Activated CD4-positive, CD25-positive, alpha-beta regulatory T cell treated with anti-CD3 and anti-CD28 coated beads, Interleukin-2, amount 50 U/mL, for 72 hours (primary cell): ENCODE measurements around the gene NLGN1.
A peak's percentile ranks its signal among the peaks of the same experiment; 100 is the strongest.
"Not testable (repeated sequence)": the region's sequence is repeated elsewhere in the genome, so short reads cannot be mapped to it uniquely, and the experiment has no call there.

Experiments
- DNase-seq: peaks from one replicate; pipeline ENCODE4 v3.0.0; 2021

NLGN1 gene

GRCh38 chr3:173397161-173398110 is at the start of gene NLGN1:
TSS of gene NLGN1 (plus strand) at chr3:173397744.
- DNase-seq: no peak

DNA sequence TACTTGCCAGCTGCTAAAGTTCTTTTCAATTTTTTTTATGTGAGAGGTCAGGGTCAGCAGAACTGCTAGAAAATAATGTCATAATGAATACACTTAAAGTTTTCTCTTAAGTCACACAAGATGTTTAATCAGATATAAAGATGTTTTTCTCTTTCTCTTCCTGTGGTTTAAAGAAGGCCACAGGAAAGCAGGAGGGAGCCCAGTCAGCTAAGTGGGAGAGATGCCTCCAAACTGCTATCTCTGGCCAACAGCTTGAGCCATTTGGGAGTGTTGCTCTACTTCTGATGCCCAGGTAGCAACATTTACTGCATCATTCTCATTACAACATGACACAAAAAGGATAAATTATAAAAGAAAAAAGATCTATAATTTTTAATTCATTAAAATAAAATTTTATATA is 45.7 kb upstream of the NLGN1 start:
- no peak for DNase-seq

DNA sequence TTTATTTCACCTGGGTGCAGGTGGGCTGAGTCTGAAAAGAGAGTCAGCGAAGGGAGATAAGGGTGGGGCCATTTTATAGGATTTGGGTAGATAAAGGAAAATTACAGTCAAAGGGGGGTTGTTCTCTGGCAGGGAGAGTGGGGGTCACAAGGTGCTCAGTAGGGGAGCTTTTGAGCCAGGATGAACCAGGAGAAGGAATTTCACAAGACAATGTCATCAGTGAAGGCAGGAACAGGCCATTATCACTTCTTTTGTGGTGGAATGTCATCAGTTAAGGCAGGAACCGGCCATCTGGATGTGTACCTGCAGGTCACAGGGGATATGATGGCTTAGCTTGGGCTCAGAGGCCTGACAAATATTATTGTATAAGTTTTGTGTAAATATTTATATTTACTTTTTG is 44.4 kb upstream of the NLGN1 start:
- DNase-seq: not testable (repeated sequence)

DNA sequence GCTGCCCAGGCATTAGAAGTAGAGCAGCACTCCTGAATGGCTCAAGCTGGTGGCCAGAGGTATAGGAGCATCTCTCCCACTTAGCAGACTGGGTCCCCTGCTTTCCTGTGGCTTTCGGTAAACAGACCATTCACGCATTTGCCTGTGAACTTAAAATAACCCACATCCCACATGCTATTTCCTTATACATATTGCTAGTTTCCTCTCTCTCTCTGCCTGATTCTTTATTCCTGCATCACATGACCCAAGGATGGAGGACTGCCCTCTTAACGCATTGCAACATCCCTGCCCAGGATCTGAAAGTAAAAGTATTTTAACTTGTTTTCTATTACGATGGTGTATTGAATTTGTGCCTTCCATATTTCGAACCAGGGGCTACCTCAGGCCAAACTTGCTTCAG is 43.4 kb upstream of the NLGN1 start:
- DNase-seq: no peak

GRCh38 chr3:173371848-173372487 is 25.6 kb upstream of the NLGN1 start:
- no peak for DNase-seq

DNA sequence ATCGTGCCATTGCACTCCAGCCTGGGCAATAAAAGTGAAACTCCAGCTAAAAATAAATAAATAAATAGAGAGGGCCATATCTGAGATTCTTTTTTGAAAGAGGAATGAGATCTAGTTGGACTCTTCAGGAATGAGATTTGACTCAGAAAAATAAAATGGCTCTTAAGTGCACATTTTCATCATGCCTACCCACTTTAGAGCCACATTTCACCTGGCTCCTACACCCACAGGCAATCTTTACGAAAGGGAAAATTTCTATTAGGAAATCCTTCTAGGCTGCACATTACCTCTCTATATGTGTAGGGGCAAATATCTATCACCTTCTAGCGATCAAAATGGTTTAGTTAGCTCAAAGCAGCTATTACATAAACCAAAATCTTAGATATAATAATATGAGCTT is 16.9 kb upstream of the NLGN1 start:
- no peak for DNase-seq

DNA sequence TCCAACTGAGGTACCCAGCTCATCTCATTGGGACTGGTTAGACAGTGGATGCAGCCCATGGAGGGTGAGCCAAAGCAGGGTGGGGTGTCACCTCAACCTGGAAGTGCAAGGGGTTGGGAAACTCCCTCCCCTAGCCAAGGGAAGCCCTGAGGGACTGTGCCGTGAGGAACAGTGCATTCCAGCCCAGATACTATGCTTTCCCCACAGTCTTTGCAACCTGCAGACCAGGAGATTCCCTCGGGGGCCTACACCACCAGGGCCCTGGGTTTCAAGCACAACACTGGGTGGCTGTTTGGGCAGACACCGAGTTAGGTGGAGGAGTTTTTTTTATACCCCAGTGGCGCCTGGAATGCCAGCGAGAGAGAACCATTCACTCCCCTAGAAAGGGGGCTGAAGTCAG is 15.6 kb upstream of the NLGN1 start:
- not testable (repeated sequence) for DNase-seq

DNA sequence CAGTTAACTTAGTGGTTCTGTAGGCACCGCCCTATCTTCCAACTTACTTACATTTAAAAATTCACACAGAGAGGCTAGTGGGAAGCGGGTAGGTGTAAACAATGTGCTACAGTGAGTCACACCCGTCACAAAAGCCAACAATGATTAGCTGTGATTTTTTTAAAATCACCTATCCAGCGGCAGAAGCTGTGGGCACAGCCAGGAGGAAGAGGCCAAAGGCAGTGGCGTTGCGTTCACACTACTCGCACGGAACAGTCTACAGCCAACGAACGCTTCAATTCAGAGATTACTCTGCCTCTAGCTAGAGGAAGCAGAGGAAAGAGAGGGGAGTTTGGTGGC is 2.5 kb upstream of the NLGN1 start:
- no peak for DNase-seq

GRCh38 chr3:173395412-173396181 is 1.9 kb upstream of the NLGN1 start:
- DNase-seq: peak; percentile 37

- DNase-seq: no peak
Measured at GRCh38 chr3:173396191-173397041, 1.1 kb upstream of the NLGN1 start.

GRCh38 chr3:173398111-173398479 is 551 bp downstream of the NLGN1 start:
- DNase-seq: no peak

DNA sequence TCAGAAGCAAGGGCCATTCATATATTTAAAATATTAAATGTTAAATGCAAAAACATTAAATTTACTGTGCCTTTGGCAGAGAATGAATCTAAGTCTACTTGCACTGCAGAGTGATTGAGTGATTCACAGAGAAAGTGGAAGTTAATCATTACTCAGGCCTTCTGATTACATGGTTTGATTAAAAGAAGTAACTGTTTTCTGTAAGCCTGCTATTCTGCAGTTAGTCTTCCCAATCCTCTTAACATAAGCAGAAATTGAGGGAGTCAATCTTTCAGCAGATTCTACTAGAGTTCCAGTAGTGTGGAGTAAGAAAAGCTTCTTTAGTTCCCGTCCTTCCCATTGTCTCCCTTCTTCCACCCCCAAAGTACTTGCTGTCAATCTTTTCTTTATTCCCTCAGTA is 1.5 kb downstream of the NLGN1 start:
- DNase-seq: no peak

DNA sequence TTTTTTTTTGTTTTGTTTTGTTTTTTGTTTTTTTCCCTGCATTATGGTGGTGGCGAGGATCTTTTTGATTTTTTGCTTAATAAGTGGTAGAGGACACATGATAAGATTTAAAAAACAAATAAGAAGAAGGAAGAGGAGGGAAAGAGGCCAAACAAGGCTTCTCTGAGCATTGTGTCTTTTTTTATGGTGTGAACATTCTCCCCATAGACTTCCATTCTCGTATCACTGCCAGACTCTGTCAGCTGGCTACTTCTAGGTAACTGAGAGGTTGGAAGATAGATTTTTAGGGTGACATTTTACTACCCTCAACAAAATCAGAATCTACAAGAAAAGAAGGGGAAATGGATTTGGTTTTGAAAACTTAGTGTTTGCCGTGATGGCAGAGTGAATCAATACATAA is 3.8 kb downstream of the NLGN1 start:
- DNase-seq: no peak

- no peak for DNase-seq
Measured at GRCh38 chr3:173402656-173403055, 5.1 kb downstream of the NLGN1 start.

- DNase-seq: no peak
Measured at GRCh38 chr3:173403376-173403775, 5.8 kb downstream of the NLGN1 start.

- DNase-seq: no peak
Measured at GRCh38 chr3:173404156-173404555, 6.6 kb downstream of the NLGN1 start.

DNA sequence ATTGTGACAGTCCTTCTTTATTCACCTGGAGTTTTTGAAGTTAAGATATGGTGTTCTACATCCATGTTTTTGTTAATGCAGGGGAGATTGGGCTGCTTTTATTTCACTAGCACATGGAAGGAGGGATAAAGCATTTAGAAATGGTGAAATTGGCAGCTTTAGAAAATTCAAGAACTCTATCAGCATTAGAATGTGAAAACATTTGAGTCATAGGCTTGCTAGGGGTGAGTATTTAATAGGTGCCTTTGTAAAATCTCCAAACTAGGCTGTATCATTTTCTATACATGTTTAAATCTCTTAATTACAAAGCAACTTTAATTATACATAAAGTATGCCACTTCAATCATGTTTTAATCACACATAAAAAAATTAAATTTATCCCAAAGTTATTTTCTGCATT is 12.9 kb downstream of the NLGN1 start:
- DNase-seq: no peak

GRCh38 chr3:173410849-173411248 is 13.3 kb downstream of the NLGN1 start:
- no peak for DNase-seq

DNA sequence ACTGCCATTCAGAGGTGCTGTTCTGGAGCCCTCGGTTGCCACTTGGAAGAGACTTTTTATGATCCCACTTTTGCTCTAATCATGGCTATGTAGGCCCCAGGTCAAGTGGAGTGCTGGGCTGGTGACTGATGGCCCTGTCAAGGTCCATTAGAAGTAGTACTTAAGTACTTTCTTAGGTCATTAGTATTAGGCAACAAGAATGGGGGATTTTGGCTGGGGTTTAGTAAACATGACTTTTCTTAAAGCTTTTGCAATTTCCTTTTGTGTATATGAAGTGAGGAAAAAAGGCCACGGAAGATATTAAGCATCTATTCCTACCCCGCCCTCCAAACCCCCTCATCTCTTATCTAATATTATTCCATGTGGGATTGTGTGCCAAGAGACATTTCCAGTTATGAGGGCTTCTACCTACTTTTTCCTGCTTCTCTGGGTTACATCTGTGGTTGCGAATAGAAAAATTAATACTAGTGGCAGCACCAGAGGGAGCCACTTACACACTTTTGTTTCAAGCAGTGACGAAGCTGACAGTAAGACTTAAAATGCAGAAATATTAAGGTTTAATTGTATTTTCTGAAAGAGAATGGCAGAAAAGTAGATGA is 13.9 kb downstream of the NLGN1 start:
- no peak for DNase-seq

GRCh38 chr3:173416070-173416469 is 18.5 kb downstream of the NLGN1 start:
- DNase-seq: no peak

- no peak for DNase-seq
Measured at GRCh38 chr3:173429076-173429475, 31.5 kb downstream of the NLGN1 start.

DNA sequence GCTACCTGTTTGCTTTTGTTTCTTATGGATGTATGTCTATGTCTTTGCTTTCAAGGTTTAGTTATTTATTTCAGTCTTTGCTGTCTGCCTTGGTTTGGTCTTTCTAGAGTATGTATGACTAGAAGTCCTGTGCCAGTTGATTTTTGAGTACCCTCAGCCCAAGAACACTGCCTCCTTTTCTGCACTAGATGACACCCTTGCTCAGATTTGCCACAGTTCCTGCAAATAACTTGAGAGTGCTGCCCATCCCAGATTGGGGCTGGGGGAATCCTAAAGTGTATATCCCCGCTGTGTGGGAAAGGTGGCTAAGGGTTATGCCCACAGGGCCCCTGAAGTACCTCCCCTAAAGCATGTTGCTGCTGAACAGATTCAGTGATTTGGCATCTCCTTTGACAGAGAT is 32.0 kb downstream of the NLGN1 start:
- DNase-seq: no peak
